ENCODE results near the gene SOBP.

DNA sequence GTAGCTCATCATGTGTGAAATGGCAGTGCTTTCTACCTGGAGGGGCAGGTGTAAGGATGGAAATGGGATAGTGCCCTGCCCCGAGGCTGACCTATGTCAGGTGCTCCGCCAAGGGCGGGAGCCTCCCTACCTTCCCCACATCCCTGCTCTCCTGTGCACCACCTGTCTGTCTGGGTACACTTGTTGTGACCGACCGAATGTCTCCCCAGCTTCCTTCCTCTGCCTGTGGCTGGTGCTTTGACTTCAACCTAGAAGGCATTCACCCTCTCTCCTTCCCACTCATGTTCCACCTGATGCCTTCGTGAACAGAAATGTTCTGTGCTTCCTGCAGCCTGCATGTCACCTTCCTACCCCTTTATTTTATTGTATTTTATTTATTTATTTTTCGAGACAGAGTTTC, 219.4 kb downstream of the SOBP start:
- TF ChIP-seq, protein P1, sequence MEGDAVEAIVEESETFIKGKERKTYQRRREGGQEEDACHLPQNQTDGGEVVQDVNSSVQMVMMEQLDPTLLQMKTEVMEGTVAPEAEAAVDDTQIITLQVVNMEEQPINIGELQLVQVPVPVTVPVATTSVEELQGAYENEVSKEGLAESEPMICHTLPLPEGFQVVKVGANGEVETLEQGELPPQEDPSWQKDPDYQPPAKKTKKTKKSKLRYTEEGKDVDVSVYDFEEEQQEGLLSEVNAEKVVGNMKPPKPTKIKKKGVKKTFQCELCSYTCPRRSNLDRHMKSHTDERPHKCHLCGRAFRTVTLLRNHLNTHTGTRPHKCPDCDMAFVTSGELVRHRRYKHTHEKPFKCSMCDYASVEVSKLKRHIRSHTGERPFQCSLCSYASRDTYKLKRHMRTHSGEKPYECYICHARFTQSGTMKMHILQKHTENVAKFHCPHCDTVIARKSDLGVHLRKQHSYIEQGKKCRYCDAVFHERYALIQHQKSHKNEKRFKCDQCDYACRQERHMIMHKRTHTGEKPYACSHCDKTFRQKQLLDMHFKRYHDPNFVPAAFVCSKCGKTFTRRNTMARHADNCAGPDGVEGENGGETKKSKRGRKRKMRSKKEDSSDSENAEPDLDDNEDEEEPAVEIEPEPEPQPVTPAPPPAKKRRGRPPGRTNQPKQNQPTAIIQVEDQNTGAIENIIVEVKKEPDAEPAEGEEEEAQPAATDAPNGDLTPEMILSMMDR (optimal IDR thresholded peaks at IDR 0.05 in 1 of 3, IDR thresholded peaks at IDR 0.05 in 1 of 3, conservative IDR thresholded peaks at IDR 0.05 in 1 of 3; ENCODE audit: extremely low read depth in 1 of 3, insufficient read depth in 2 of 3, low read length in 3 of 3), result no peak
- TF ChIP-seq EZH2 (IDR thresholded peaks at IDR 0.05; ENCODE audit: low read length), result no peak
